ENCODE data around the gene MFAP4.
A peak's percentile ranks its signal among the peaks of the same experiment; 100 is the strongest.

MFAP4 gene

DNA sequence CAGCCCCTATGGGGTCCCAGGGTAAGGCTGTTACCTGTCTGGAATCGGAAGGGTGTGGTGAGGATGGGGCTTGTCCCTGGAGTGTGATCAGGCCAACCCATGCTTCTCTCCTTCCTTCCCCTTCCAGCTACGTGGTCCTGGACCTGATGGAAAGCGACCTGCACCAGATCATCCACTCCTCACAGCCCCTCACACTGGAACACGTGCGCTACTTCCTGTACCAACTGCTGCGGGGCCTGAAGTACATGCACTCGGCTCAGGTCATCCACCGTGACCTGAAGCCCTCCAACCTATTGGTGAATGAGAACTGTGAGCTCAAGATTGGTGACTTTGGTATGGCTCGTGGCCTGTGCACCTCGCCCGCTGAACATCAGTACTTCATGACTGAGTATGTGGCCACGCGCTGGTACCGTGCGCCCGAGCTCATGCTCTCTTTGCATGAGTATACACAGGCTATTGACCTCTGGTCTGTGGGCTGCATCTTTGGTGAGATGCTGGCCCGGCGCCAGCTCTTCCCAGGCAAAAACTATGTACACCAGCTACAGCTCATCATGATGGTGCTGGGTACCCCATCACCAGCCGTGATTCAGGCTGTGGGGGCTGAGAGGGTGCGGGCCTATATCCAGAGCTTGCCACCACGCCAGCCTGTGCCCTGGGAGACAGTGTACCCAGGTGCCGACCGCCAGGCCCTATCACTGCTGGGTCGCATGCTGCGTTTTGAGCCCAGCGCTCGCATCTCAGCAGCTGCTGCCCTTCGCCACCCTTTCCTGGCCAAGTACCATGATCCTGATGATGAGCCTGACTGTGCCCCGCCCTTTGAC, 6.3 kb downstream of the MFAP4 start:
- no peak overlapping the region for H3K4me3 ChIP-seq (ENCODE audit: low read depth, low read length)
- TF ChIP-seq, protein P1, sequence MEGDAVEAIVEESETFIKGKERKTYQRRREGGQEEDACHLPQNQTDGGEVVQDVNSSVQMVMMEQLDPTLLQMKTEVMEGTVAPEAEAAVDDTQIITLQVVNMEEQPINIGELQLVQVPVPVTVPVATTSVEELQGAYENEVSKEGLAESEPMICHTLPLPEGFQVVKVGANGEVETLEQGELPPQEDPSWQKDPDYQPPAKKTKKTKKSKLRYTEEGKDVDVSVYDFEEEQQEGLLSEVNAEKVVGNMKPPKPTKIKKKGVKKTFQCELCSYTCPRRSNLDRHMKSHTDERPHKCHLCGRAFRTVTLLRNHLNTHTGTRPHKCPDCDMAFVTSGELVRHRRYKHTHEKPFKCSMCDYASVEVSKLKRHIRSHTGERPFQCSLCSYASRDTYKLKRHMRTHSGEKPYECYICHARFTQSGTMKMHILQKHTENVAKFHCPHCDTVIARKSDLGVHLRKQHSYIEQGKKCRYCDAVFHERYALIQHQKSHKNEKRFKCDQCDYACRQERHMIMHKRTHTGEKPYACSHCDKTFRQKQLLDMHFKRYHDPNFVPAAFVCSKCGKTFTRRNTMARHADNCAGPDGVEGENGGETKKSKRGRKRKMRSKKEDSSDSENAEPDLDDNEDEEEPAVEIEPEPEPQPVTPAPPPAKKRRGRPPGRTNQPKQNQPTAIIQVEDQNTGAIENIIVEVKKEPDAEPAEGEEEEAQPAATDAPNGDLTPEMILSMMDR (IDR thresholded peaks at IDR 0.05; ENCODE audit: low read depth, low read length, missing control alignments): no peak
- no peak for DNase-seq (ENCODE audit: low read depth)

DNA sequence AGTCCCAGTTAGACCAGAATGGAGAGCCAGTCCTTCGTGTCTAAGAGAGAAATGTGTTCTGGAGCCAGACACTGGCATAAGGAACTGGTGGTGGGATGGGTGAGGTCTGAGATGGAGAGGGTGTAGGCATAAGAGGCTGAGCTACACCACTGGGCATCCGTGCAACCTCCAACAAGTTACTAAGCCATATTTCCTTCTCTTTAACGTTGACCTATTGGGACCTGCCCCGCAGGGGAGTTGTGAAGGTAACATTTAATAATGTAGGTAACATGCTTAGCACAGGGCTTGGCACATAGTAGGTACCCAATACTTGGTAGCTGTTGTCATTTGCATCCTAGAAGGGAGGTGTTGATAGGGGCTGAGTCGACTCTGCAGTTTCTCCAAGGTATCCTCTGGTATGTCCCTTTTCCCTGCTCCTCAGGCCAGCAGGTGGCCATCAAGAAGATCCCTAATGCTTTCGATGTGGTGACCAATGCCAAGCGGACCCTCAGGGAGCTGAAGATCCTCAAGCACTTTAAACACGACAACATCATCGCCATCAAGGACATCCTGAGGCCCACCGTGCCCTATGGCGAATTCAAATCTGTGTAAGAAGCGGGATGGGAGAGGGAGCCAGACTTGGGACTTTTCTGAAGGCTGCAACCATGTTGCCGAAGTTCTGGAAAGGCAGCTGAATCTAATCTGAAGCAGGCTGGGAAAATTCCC, 7.5 kb downstream of the MFAP4 start:
- H3K4me3 ChIP-seq (ENCODE audit: low read depth, low read length): peak overlapping the region; percentile 71
- TF ChIP-seq, protein P1 (IDR thresholded peaks at IDR 0.05; ENCODE audit: low read depth, low read length, missing control alignments): no peak
- DNase-seq (ENCODE audit: low read depth): no peak

DNA sequence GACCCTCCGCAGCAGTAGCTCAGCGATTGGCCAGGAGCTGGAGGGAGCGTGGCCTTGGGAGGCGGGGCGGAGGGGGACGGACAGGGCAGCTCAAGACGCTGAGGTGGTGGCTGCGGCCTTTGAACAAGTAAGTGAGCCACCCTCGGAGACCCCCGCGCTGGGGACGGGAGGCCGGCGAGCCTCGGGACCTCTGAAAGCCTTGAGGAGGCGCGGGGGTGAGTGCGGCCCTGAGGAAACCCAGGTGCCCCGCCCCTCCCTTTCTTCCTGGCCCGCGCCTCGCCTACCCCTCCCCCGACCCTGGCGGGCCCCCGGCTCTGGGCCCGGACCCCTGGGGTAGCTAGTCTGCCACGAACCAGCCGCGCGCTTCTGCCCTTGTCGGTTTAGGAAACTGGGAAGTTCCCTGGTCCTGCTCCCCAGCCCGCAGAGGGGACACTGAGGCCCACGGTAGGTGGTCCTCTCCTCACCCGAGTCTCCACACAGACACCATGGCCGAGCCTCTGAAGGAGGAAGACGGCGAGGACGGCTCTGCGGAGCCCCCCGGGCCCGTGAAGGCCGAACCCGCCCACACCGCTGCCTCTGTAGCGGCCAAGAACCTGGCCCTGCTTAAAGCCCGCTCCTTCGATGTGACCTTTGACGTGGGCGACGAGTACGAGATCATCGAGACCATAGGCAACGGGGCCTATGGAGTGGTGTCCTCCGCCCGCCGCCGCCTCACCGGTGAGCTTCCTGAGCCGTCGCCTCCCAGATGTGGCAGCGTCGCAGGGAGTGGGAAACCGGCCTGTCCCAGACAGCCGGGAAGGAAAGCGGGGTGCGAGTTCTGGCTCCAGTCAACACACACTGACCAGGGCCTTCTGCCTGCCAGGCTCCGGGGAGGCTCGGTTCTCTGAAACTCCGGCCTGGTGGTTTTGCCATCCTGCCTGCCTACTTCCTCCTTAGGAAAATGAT, 8.3 kb downstream of the MFAP4 start, which contains the start of gene MAPK7:
TSS of gene MAPK7 (plus strand) at position 83 of the 945 bp plus-strand sequence. CDS start at position 486, 403 bp downstream.
- TF ChIP-seq, protein P1 (IDR thresholded peaks at IDR 0.05; ENCODE audit: low read depth, low read length, missing control alignments): no peak

DNA sequence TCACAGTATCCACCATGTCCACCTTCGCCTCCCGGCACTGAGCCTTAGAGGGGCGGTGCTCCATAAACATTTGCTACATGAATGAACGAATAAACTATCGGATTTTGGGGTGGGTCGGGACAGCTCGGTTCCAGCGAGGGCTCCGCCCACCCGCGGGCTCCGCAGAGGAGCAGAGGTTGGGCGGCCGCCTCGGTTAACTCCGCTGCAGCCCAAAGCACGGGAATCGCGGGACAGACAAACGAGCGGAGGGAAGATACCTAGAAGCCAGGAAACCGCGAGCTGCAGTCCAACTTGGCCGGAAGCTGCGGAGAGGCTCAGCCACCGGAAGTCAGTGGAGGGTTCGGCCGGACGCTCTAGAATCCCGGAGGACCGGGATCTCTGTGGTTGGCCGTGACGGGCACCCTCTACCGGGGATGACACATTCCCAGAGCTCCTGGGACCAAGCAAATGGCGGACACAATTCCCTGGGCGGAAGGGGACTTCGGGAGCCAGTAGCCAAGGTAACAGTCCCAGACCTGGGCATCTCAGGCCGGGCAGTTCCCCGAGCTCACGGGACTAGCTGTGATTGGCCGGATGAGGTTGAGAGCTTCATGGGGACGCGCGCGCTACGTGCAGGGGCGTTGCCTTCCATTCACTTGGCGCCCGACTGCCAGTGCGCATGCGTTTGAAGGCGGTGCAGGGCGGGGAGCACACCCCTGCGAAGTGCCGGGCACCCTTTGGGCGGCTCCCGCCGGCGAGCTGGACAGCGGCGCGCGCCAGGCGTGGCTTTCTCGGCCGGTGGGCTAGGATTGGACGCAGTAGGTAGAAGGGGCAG, 9.2 kb downstream of the MFAP4 start:
- peak; percentile 94 for DNase-seq (ENCODE audit: low read depth)
- H3K4me3 ChIP-seq (ENCODE audit: low read depth, low read length): peak overlapping the region; percentile 71
- TF ChIP-seq, protein P1 (IDR thresholded peaks at IDR 0.05; ENCODE audit: low read depth, low read length, missing control alignments): no peak

More for the DNA sequence above, 8.3 kb downstream of the MFAP4 start, which contains the start of gene MAPK7:
- no peak for DNase-seq (ENCODE audit: low read depth)
- peak within 1 kb of the TSS; percentile 71 for H3K4me3 ChIP-seq (ENCODE audit: low read depth, low read length)

DNA sequence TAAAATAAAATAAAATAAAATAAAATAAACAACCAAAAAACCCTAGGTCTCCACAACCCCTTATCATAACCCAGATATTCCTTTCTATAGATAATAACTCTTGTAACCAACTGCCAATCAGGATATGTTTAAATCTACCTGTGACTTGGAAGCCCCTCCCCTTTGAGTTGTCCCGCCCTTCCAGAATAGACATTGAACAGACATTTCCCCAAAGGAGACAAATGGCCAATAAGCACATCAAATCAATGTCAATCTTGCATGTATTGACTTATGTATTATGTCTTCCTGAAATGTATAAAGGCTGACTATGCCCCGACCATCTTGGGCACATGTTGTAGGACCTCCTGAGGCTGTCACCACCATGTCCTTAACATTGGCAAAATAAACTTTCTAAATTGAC, 10.2 kb downstream of the MFAP4 start:
- no peak for DNase-seq (ENCODE audit: low read depth)
- H3K4me3 ChIP-seq (ENCODE audit: low read depth, low read length): peak overlapping the region; percentile 71
- TF ChIP-seq, protein P1 (IDR thresholded peaks at IDR 0.05; ENCODE audit: low read depth, low read length, missing control alignments): no peak

DNA sequence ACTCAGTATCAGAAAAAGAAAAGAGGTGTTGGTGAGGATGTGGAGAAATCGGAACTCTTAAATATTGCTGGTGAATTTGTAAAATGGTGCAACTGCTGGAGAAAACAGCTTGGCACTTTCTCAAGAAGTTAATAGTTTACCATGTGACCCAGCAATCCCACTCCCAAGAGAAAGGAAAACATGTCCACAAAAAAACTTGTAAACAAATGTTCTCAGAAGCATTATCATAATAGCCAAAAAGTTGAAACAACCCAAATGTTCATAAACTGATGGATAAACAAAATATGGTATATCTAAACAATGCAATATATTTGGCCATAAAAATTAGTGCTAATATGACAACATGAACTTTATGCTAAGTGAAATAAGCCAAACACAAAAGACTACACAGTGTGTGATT, 11.3 kb downstream of the MFAP4 start:
- no peak for DNase-seq (ENCODE audit: low read depth)

More for the DNA sequence above, 11.3 kb downstream of the MFAP4 start:
- no peak overlapping the region for H3K4me3 ChIP-seq (ENCODE audit: low read depth, low read length)
- TF ChIP-seq, protein P1 (IDR thresholded peaks at IDR 0.05; ENCODE audit: low read depth, low read length, missing control alignments): no peak
